H1 (cell line): ENCODE results near the gene PRKN. TPM values are rescaled to one million over a fixed set of nuclear protein-coding genes. Genes with fewer than 3 reads are reported as not detected.
"Not testable (repeated sequence)": the region's sequence is repeated elsewhere in the genome, so short reads cannot be mapped to it uniquely, and the experiment has no call there.

Experiments used
- CTCF ChIA-PET: fragments of 300-600 bp; sonication (Branson Sonifier 250); formaldehyde crosslinking; loops from one replicate; lab custom pipeline; 2021; ENCODE audit not compliant: partially characterized antibody; lab: Charles Lee
- POLR2A ChIA-PET: fragments of 300-600 bp; sonication (Branson Sonifier 250); formaldehyde crosslinking; loops from one replicate; lab custom pipeline; 2021; ENCODE audit warnings: inconsistent platforms; ENCODE audit not compliant: partially characterized antibody; lab: Charles Lee
- DNase-seq, 2 experiments: peaks; one replicate each; pipeline versions ENCODE4 v3.0.0 to v3.0.0-alpha.2; 2010 to 2022; ENCODE audit warnings: low spot score in 2 of 2, low read depth in 1 of 2, mixed read lengths in 1 of 2
- FAIRE-seq: peaks from 2 replicates; lab custom pipeline; 2011; peaks lifted over from hg19 to GRCh38; lab: Jason Lieb, UNC
- H2AFZ ChIP-seq: 2 replicates; pipeline ENCODE4 v1.8.1; 2012; ENCODE audit warnings: low read length, inconsistent platforms
- H2AK5ac ChIP-seq: 2 replicates; pipeline ENCODE4 v1.6.1; 2013; ENCODE audit warnings: low read depth, low read length
- H2BK120ac ChIP-seq: replicated peaks from 2 replicates; pipeline ENCODE3; 2013; ENCODE audit warnings: low read depth, low read length, inconsistent platforms
- H2BK12ac ChIP-seq: 2 replicates; pipeline ENCODE4 v1.6.1; 2013; ENCODE audit warnings: low read depth, low read length
- H2BK15ac ChIP-seq: 2 replicates; pipeline ENCODE4 v1.6.1; 2013; ENCODE audit warnings: low read length
- H2BK20ac ChIP-seq: 2 replicates; pipeline ENCODE4 v1.6.1; 2013; ENCODE audit warnings: low read length
- H2BK5ac ChIP-seq: 2 replicates; pipeline ENCODE4 v1.6.1; 2013; ENCODE audit warnings: low read depth, low read length
- H3K14ac ChIP-seq: 2 replicates; pipeline ENCODE4 v1.6.1; 2013; ENCODE audit warnings: inconsistent platforms; ENCODE audit not compliant: insufficient read length
- H3K18ac ChIP-seq: 2 replicates; pipeline ENCODE4 v1.6.1; 2013; ENCODE audit warnings: low read length; ENCODE audit errors: extremely low read depth
- H3K23ac ChIP-seq: 2 replicates; pipeline ENCODE4 v1.6.1; 2013; ENCODE audit warnings: inconsistent platforms; ENCODE audit not compliant: insufficient read length
- H3K23me2 ChIP-seq: 2 replicates; pipeline ENCODE4 v1.6.1; 2013; ENCODE audit warnings: low read depth, low read length
- H3K27ac ChIP-seq: 2 replicates; pipeline ENCODE4 v1.6.1; 2011; ENCODE audit warnings: low read depth, low read length, inconsistent platforms
- H3K27me3 ChIP-seq, 4 experiments: replicated peaks in 1 of 4; 1 replicate in 1 of 4; 2 replicates in 3 of 4; pipeline versions ENCODE4 v1.6.1 to v1.8.1; 2011 to 2013; ENCODE audit warnings: low read length in 3 of 4, mild to moderate bottlenecking in 3 of 4, inconsistent platforms in 2 of 4, mixed read lengths in 2 of 4, moderate library complexity in 1 of 4; ENCODE audit not compliant: control insufficient read depth in 3 of 4, insufficient read depth in 3 of 4; ENCODE audit errors: extremely low read depth in 1 of 4
- H3K36me3 ChIP-seq, 4 experiments: 2 replicates each; pipeline versions ENCODE4 v1.6.1 to v1.8.1; 2011 to 2013; ENCODE audit warnings: mild to moderate bottlenecking in 4 of 4, low read length in 3 of 4, moderate library complexity in 2 of 4, control low read depth in 1 of 4, inconsistent platforms in 1 of 4; ENCODE audit not compliant: insufficient read depth in 4 of 4, control insufficient read depth in 2 of 4
- H3K4ac ChIP-seq: replicated peaks from 2 replicates; pipeline ENCODE3; 2013; ENCODE audit warnings: low read length, low read depth, mixed read lengths, inconsistent platforms; ENCODE audit not compliant: insufficient read length
- H3K4me1 ChIP-seq, 4 experiments: replicated peaks in 1 of 4; 1 replicate in 1 of 4; 2 replicates in 3 of 4; pipeline versions ENCODE4 v1.6.1 to v1.8.1; 2011 to 2013; ENCODE audit warnings: low read length in 3 of 4, inconsistent platforms in 2 of 4, mixed read lengths in 1 of 4; ENCODE audit not compliant: insufficient read depth in 4 of 4, control insufficient read depth in 3 of 4
- H3K4me2 ChIP-seq, 2 experiments: 2 replicates each; pipeline versions ENCODE4 v1.6.1 to v1.8.1; 2011 to 2013; ENCODE audit warnings: low read depth in 2 of 2, low read length in 2 of 2, control low read depth in 1 of 2, inconsistent platforms in 1 of 2, mild to moderate bottlenecking in 1 of 2; ENCODE audit not compliant: insufficient read depth in 1 of 2
- H3K4me3 ChIP-seq, 4 experiments: fragments of 200-600, 300-600 bp in 1 of 4; sonication (generic), shearing (Covaris generic), sonication (Bioruptor Twin) in 1 of 4; 2 replicates each; pipeline versions ENCODE4 v1.5.1 to v1.8.1; 2011 to 2016; ENCODE audit warnings: low read length in 4 of 4, low read depth in 3 of 4, control low read depth in 2 of 4, inconsistent platforms in 2 of 4, mild to moderate bottlenecking in 2 of 4, mixed read lengths in 1 of 4, moderate library complexity in 1 of 4; ENCODE audit not compliant: insufficient read depth in 2 of 4; ENCODE audit errors: extremely low read depth in 1 of 4
- H3K56ac ChIP-seq: replicated peaks from 2 replicates; pipeline ENCODE3; 2013; ENCODE audit warnings: low read depth, mild to moderate bottlenecking, mixed read lengths, low read length, inconsistent platforms; ENCODE audit not compliant: insufficient read length
- H3K79me1 ChIP-seq: 2 replicates; pipeline ENCODE4 v1.6.1; 2013; ENCODE audit warnings: low read depth, low read length, control low read depth
- H3K79me2 ChIP-seq, 2 experiments: 2 replicates each; pipeline versions ENCODE4 v1.6.1 to v1.8.1; 2012 to 2013; ENCODE audit warnings: low read length in 2 of 2, mild to moderate bottlenecking in 2 of 2, inconsistent platforms in 1 of 2; ENCODE audit not compliant: insufficient read depth in 2 of 2, control insufficient read depth in 1 of 2
- H3K9ac ChIP-seq, 4 experiments: replicated peaks in 1 of 4; 1 replicate in 1 of 4; 2 replicates in 3 of 4; pipeline versions ENCODE4 v1.6.1 to v1.8.1; 2011 to 2013; ENCODE audit warnings: low read depth in 3 of 4, low read length in 3 of 4, control low read depth in 2 of 4, mild to moderate bottlenecking in 2 of 4, moderate library complexity in 2 of 4, inconsistent platforms in 1 of 4; ENCODE audit errors: extremely low read depth in 1 of 4
- H3K9me3 ChIP-seq, 2 experiments: 2 replicates each; pipeline versions ENCODE4 v1.6.1 to v1.8.1; 2012 to 2013; ENCODE audit warnings: mild to moderate bottlenecking in 2 of 2, moderate library complexity in 2 of 2, control low read depth in 1 of 2, inconsistent platforms in 1 of 2, low read depth in 1 of 2, low read length in 1 of 2, mixed read lengths in 1 of 2; ENCODE audit not compliant: insufficient read depth in 2 of 2
- H4K20me1 ChIP-seq, 2 experiments: replicated peaks in 1 of 2; 2 replicates each; pipeline versions ENCODE3 to v1.8.1; 2011 to 2013; ENCODE audit warnings: inconsistent platforms in 2 of 2, low read length in 2 of 2, mild to moderate bottlenecking in 1 of 2; ENCODE audit not compliant: insufficient read depth in 2 of 2, control insufficient read depth in 1 of 2
- H4K5ac ChIP-seq: 2 replicates; pipeline ENCODE4 v1.6.1; 2013; ENCODE audit warnings: low read length, low read depth, mixed read lengths, inconsistent platforms; ENCODE audit not compliant: insufficient read length
- H4K8ac ChIP-seq: 2 replicates; pipeline ENCODE4 v1.8.0; 2013; ENCODE audit warnings: mild to moderate bottlenecking, moderate library complexity, low read length, inconsistent platforms; ENCODE audit not compliant: insufficient read depth; ENCODE audit errors: extremely low read depth
- H4K91ac ChIP-seq: replicated peaks from 2 replicates; pipeline ENCODE3; 2013; ENCODE audit warnings: low read length, mixed read lengths, inconsistent platforms; ENCODE audit not compliant: insufficient read length
- WGBS, 2 experiments: shearing (Covaris generic) in 1 of 2; methylation state at CpG; one replicate each; pipeline versions ENCODE4 v1.1.6 to v1.1.7; 2013 to 2015; ENCODE audit warnings: low lambda C conversion rate in 2 of 2, mixed read lengths in 2 of 2, inconsistent platforms in 1 of 2, low coverage in 1 of 2, missing lambda C conversion rate in 1 of 2; ENCODE audit not compliant: insufficient replicate concordance in 2 of 2, insufficient coverage in 1 of 2, insufficient read length in 1 of 2; ENCODE audit errors: extremely low coverage in 1 of 2, missing lambda C conversion rate in 1 of 2; 5-methylcytosine and 5-hydroxymethylcytosine counted together
- polyA plus RNA-seq, 7 experiments: library from polyadenylated mRNA; depleted of rRNA in 3 of 7; stranded (reverse) in 5 of 7; unstranded in 2 of 7; fragments of >200 nt in 5 of 7; fragments of 200-250 nt in 2 of 7; gene quantifications; 1 replicate in 5 of 7; 2 replicates in 1 of 7; 4 replicates in 1 of 7; pipeline versions ENCODE4 v1.2.1 to v1.2.3, GENCODE V29; 2011 to 2013; ENCODE audit warnings: missing spikeins in 2 of 7, mixed read lengths in 2 of 7
- total RNA-seq: library from RNA; stranded (reverse); fragmentation: NEBNext Ultra II Directional; extraction: Animal tissue kit (Norgen Biotek cat#: 25700); gene quantifications from 2 replicates; pipeline ENCODE4 v1.2.1, GENCODE V29; 2021

Gene PRKN
- total and polyA plus RNA-seq, 2 of the 8 experiments (the other 6 are each of a cell fraction or from before 2014, with no cell fraction given), result 0.13 to 0.29 TPM

- H4K8ac ChIP-seq, H2AK5ac ChIP-seq, H3K79me2 ChIP-seq, H3K4me1 ChIP-seq, H3K27me3 ChIP-seq, H4K20me1 ChIP-seq, POLR2A ChIA-PET, H4K5ac ChIP-seq, H3K14ac ChIP-seq, H3K23me2 ChIP-seq, H3K23ac ChIP-seq, H3K79me1 ChIP-seq, H3K27ac ChIP-seq, H2BK5ac ChIP-seq, H2BK12ac ChIP-seq, H3K36me3 ChIP-seq, H3K9ac ChIP-seq, H2BK15ac ChIP-seq, H2BK20ac ChIP-seq, H2AFZ ChIP-seq, H2BK120ac ChIP-seq, H4K91ac ChIP-seq, H3K4me2 ChIP-seq, H3K18ac ChIP-seq, FAIRE-seq, H3K56ac ChIP-seq, H3K4me3 ChIP-seq, H3K4ac ChIP-seq, DNase-seq: not testable (repeated sequence)
- H3K9me3 ChIP-seq, result peaks cover 10 to 24% of the 10 kb centered on the region in 2 experiments
- 93% methylated on average over 4 of the region's 4 CpGs; no CpG with 5 or more reads in 1 of the 2 experiments for WGBS, 2 experiments
- CTCF ChIA-PET, result interaction anchor here (0.7 kb wide), 1 partner anchor 65 kb away, joined by 3 read pairs; no protein-coding TSS in a partner anchor
Measured at GRCh38 chr6:161331402-161332081, 1396.0 kb downstream of the PRKN start.
